Thyroid gland (tissue), 4 donors: ENCODE results near the gene TMEM233. TPM values are rescaled to one million over a fixed set of nuclear protein-coding genes. Genes with fewer than 3 reads are reported as not detected.

ENCODE experiments used
- DNase-seq, 2 donors: peaks; one replicate each; pipeline ENCODE4 v3.0.0-alpha.2; 2019
- H3K27ac ChIP-seq, 3 donors: fragments of 200-600 bp; sonication (generic); 1 replicate in 2 of 3; 2 replicates in 1 of 3; pipeline ENCODE4 v1.5.1; 2016 to 2019; ENCODE audit warnings: mild to moderate bottlenecking in 1 of 3, moderate library complexity in 1 of 3
- H3K27me3 ChIP-seq: fragments of 200-600 bp; sonication (generic); one replicate; pipeline ENCODE4 v1.5.1; 2019
- H3K36me3 ChIP-seq, 2 donors: fragments of 200-600 bp; sonication (generic); one replicate each; pipeline ENCODE4 v1.5.1; 2016 to 2019
- H3K4me1 ChIP-seq, 2 donors: fragments of 200-600 bp; sonication (generic); one replicate each; pipeline ENCODE4 v1.5.1; 2017 to 2019
- H3K4me3 ChIP-seq, 3 donors: fragments of 200-600 bp; sonication (generic); replicated peaks in 1 of 3; 1 replicate in 2 of 3; 2 replicates in 1 of 3; pipeline ENCODE4 v1.5.1; 2016; ENCODE audit warnings: mild to moderate bottlenecking in 1 of 3
- H3K9me3 ChIP-seq: fragments of 200-600 bp; sonication (generic); one replicate; pipeline ENCODE4 v1.5.1; 2017
- CTCF ChIP-seq, 6 experiments: fragments of 200-600 bp in 3 of 6; fragments of 450-650 bp in 3 of 6; sonication (generic) in 3 of 6; IDR thresholded peaks; one replicate each; pipeline ENCODE4 v1.5.1; 2016 to 2019; ENCODE audit warnings: antibody characterized with exemption in 6 of 6, mild to moderate bottlenecking in 2 of 6, inconsistent platforms in 1 of 6, moderate library complexity in 1 of 6
- POLR2A ChIP-seq, 2 donors: fragments of 450-650 bp; IDR thresholded peaks; one replicate each; pipeline ENCODE4 v1.6.1; 2017; ENCODE audit warnings: antibody characterized with exemption in 2 of 2, mild to moderate bottlenecking in 2 of 2, moderate library complexity in 1 of 2
- WGBS, 2 donors: methylation state at CpG; one replicate each; pipeline ENCODE4 v1.1.5; 2017; 5-methylcytosine and 5-hydroxymethylcytosine counted together
- intact Hi-C: fragments of 100-400 bp; cut with DNase I; formaldehyde crosslinking; loops from one replicate; pipeline ENCODE4 v1.15.1; 2023
- total RNA-seq, 4 donors: library from RNA; depleted of rRNA; stranded (reverse); fragments of >200 nt; gene quantifications; one replicate each; pipeline ENCODE4 v1.2.3, GENCODE V29; 2016

Gene TMEM233
- total RNA-seq = 1 to 10 TPM; 1.3 to 7.9 (median 4.4) TPM

GRCh38 chr12:119593578-119594398, at the start of gene TMEM233:
Gene TMEM233 (plus strand): TSS chr12:119593774. CDS start chr12:119593849, 75 bp downstream.
- peaks cover 7 to 31% of the 10 kb centered on the region in 2 donors for H3K4me1 ChIP-seq
- TF ChIP-seq CTCF (IDR thresholded peaks at IDR 0.05) = no peak
- TF ChIP-seq POLR2A (IDR thresholded peaks at IDR 0.05) = peak; percentile 68 to 86
- intact Hi-C loops = no loop called here
- 0 to 1% methylated on average over 22 to 24 of the region's 48 CpGs for WGBS, 2 donors
- H3K9me3 ChIP-seq = no peaks in the 10 kb centered on the region
- peak within 1 kb of the TSS; percentile 35 to 96 (median 93) for H3K27ac ChIP-seq
- H3K4me3 ChIP-seq = peak within 1 kb of the TSS in 2 of 3 donors; percentile 31 to 50
- H3K27me3 ChIP-seq = no peaks in the 10 kb centered on the region
- no peaks in the 10 kb centered on the region for H3K36me3 ChIP-seq
- peak; percentile 28 to 61 for DNase-seq

GRCh38 chr12:119544765-119545625, 48.6 kb upstream of the TMEM233 start:
- no peaks in the 10 kb centered on the region for H3K27me3 ChIP-seq
- intact Hi-C loops = loop anchor here (5.0 kb wide), 1 partner anchor 98 kb away; no protein-coding TSS in a partner anchor
- 48 to 50% methylated on average over 9 of the region's 9 CpGs for WGBS, 2 donors
- H3K36me3 ChIP-seq = no peaks in the 10 kb centered on the region
- no peaks in the 10 kb centered on the region for H3K4me1 ChIP-seq
- no peak overlapping the region for H3K27ac ChIP-seq
- DNase-seq = peak; percentile 64 to 69
- H3K4me3 ChIP-seq = no peak overlapping the region
- TF ChIP-seq POLR2A (IDR thresholded peaks at IDR 0.05) (no peak), CTCF (IDR thresholded peaks at IDR 0.05) (peak; percentile 73 to 90 (median 86))
- no peaks in the 10 kb centered on the region for H3K9me3 ChIP-seq

- Histone ChIP-seq H3K27ac (no peak overlapping the region), H3K9me3 (no peaks in the 10 kb centered on the region), H3K27me3 (no peaks in the 10 kb centered on the region), H3K4me1 (no peaks in the 10 kb centered on the region), H3K36me3 (no peaks in the 10 kb centered on the region), H3K4me3 (no peak overlapping the region)
- intact Hi-C loops = loop anchor here (5.0 kb wide), 1 partner anchor 99 kb away; no protein-coding TSS in a partner anchor
- DNase-seq = no peak
- no peak for TF ChIP-seq CTCF (IDR thresholded peaks at IDR 0.05)
- no peak for TF ChIP-seq POLR2A (IDR thresholded peaks at IDR 0.05)
Observed at GRCh38 chr12:119546340-119546739, 47.2 kb upstream of the TMEM233 start.

GRCh38 chr12:119547001-119547400, 46.6 kb upstream of the TMEM233 start:
- WGBS, 2 donors = 27 to 33% methylated on average over 1 of the region's 1 CpG
- H3K4me3 ChIP-seq = no peak overlapping the region
- H3K27me3 ChIP-seq = no peaks in the 10 kb centered on the region
- intact Hi-C loops = loop anchor here (5.0 kb wide), 1 partner anchor 100 kb away; no protein-coding TSS in a partner anchor
- no peak for DNase-seq
- no peaks in the 10 kb centered on the region for H3K4me1 ChIP-seq
- no peak overlapping the region for H3K27ac ChIP-seq
- H3K9me3 ChIP-seq = no peaks in the 10 kb centered on the region
- H3K36me3 ChIP-seq = no peaks in the 10 kb centered on the region
- TF ChIP-seq POLR2A (IDR thresholded peaks at IDR 0.05) (no peak), CTCF (IDR thresholded peaks at IDR 0.05) (no peak)
